Astrocyte (in vitro differentiated cells and primary cell): ENCODE data around the gene PCGF2. TPM values are rescaled to one million over a fixed set of nuclear protein-coding genes. Genes with fewer than 3 reads are reported as not detected.
A peak's percentile ranks its signal among the peaks of the same experiment; 100 is the strongest.

Source experiments
- DNase-seq: peaks from one replicate; pipeline ENCODE4 v3.0.0-alpha.2; 2010; ENCODE audit warnings: low read depth
- FAIRE-seq: peaks from 2 replicates; lab custom pipeline; 2011; peaks lifted over from hg19 to GRCh38; lab: Jason Lieb, UNC
- H2AFZ ChIP-seq: 2 replicates; pipeline ENCODE4 v1.6.0; 2012; ENCODE audit warnings: low read depth, low read length, inconsistent platforms
- H3K27ac ChIP-seq: 2 replicates; pipeline ENCODE4 v1.5.1; 2011; ENCODE audit warnings: low read depth, low read length, inconsistent platforms
- H3K27me3 ChIP-seq: 2 replicates; pipeline ENCODE4 v1.6.0; 2011; ENCODE audit warnings: low read length, inconsistent platforms; ENCODE audit not compliant: insufficient read depth
- H3K36me3 ChIP-seq: 2 replicates; pipeline ENCODE4 v1.5.1; 2011; ENCODE audit warnings: low read length, inconsistent platforms; ENCODE audit not compliant: insufficient read depth
- H3K4me1 ChIP-seq: 2 replicates; pipeline ENCODE4 v1.5.1; 2011; ENCODE audit warnings: low read length, inconsistent platforms; ENCODE audit not compliant: insufficient read depth
- H3K4me2 ChIP-seq: 2 replicates; pipeline ENCODE4 v1.6.0; 2012; ENCODE audit warnings: low read length, inconsistent platforms
- H3K4me3 ChIP-seq: 2 replicates; pipeline ENCODE4 v1.5.1; 2011; ENCODE audit warnings: low read depth, mild to moderate bottlenecking, low read length, inconsistent platforms; ENCODE audit not compliant: insufficient read depth
- H3K79me2 ChIP-seq: 2 replicates; pipeline ENCODE4 v1.6.0; 2012; ENCODE audit warnings: mild to moderate bottlenecking, low read length, inconsistent platforms; ENCODE audit not compliant: insufficient read depth
- H3K9ac ChIP-seq: 2 replicates; pipeline ENCODE4 v1.6.0; 2012; ENCODE audit warnings: mild to moderate bottlenecking, low read length, inconsistent platforms
- H3K9me3 ChIP-seq: 2 replicates; pipeline ENCODE4 v1.5.1; 2012; ENCODE audit warnings: low read depth, mild to moderate bottlenecking, low read length, inconsistent platforms; ENCODE audit not compliant: insufficient read depth
- H4K20me1 ChIP-seq: 2 replicates; pipeline ENCODE4 v1.6.0; 2012; ENCODE audit warnings: low read length, inconsistent platforms; ENCODE audit not compliant: insufficient read depth
- H3K27ac Mint-ChIP-seq: one replicate; pipeline ENCODE4 v1.8.0; 2021; ENCODE audit warnings: mild to moderate bottlenecking, mixed read lengths; ENCODE audit not compliant: unreplicated experiment
- H3K27me3 Mint-ChIP-seq: one replicate; pipeline ENCODE4 v1.8.0; 2021; ENCODE audit warnings: low read depth, mixed read lengths; ENCODE audit not compliant: unreplicated experiment
- H3K36me3 Mint-ChIP-seq: one replicate; pipeline ENCODE4 v1.8.0; 2021; ENCODE audit warnings: low read depth, mixed read lengths; ENCODE audit not compliant: unreplicated experiment
- H3K4me1 Mint-ChIP-seq: one replicate; pipeline ENCODE4 v1.8.0; 2021; ENCODE audit warnings: low read depth, mixed read lengths; ENCODE audit not compliant: unreplicated experiment
- H3K4me3 Mint-ChIP-seq: one replicate; pipeline ENCODE4 v1.8.0; 2021; ENCODE audit warnings: mild to moderate bottlenecking, moderate library complexity, mixed read lengths; ENCODE audit not compliant: unreplicated experiment
- H3K9me3 Mint-ChIP-seq: one replicate; pipeline ENCODE4 v1.8.0; 2021; ENCODE audit warnings: mild to moderate bottlenecking, mixed read lengths; ENCODE audit not compliant: unreplicated experiment
- EZH2 ChIP-seq: IDR thresholded peaks from 2 replicates; pipeline ENCODE4 v1.6.1; 2012; ENCODE audit warnings: mild to moderate bottlenecking, low read length, inconsistent platforms; ENCODE audit not compliant: insufficient read depth
- total RNA-seq: library from RNA; stranded (reverse); gene quantifications from 2 replicates; pipeline ENCODE4 v1.2.1, GENCODE V29; 2021
- TF ChIP-seq, protein P1 (sequence below): IDR thresholded peaks from 2 replicates; pipeline ENCODE4 v1.5.1; 2011; ENCODE audit warnings: low read depth, mild to moderate bottlenecking, inconsistent platforms, low read length, moderate library complexity; ENCODE audit not compliant: insufficient read depth

Gene PCGF2
- total RNA-seq, 1 donor from 2014 or later = 73.7 TPM

- H2AFZ ChIP-seq = no peak overlapping the region
- Mint-ChIP-seq H3K4me1 (peaks cover 19% of the 10 kb centered on the region), H3K36me3 (peaks cover 9% of the 10 kb centered on the region), H3K4me3 (no peak overlapping the region), H3K9me3 (no peaks in the 10 kb centered on the region), H3K27ac (no peak overlapping the region), H3K27me3 (no peaks in the 10 kb centered on the region)
- H3K27ac ChIP-seq = no peak overlapping the region
- DNase-seq (no peak), FAIRE-seq (no peak)
- peaks cover 63% of the 10 kb centered on the region for H3K79me2 ChIP-seq
- TF ChIP-seq, protein P1, sequence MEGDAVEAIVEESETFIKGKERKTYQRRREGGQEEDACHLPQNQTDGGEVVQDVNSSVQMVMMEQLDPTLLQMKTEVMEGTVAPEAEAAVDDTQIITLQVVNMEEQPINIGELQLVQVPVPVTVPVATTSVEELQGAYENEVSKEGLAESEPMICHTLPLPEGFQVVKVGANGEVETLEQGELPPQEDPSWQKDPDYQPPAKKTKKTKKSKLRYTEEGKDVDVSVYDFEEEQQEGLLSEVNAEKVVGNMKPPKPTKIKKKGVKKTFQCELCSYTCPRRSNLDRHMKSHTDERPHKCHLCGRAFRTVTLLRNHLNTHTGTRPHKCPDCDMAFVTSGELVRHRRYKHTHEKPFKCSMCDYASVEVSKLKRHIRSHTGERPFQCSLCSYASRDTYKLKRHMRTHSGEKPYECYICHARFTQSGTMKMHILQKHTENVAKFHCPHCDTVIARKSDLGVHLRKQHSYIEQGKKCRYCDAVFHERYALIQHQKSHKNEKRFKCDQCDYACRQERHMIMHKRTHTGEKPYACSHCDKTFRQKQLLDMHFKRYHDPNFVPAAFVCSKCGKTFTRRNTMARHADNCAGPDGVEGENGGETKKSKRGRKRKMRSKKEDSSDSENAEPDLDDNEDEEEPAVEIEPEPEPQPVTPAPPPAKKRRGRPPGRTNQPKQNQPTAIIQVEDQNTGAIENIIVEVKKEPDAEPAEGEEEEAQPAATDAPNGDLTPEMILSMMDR = no peak
- H3K4me1 ChIP-seq = peaks cover 14% of the 10 kb centered on the region
- H3K27me3 ChIP-seq = no peaks in the 10 kb centered on the region
- H4K20me1 ChIP-seq = peaks cover 84% of the 10 kb centered on the region
- H3K36me3 ChIP-seq = peaks cover 11% of the 10 kb centered on the region
- no peak overlapping the region for H3K4me3 ChIP-seq
- H3K9ac ChIP-seq = no peak overlapping the region
- H3K9me3 ChIP-seq = no peaks in the 10 kb centered on the region
- no peak overlapping the region for H3K4me2 ChIP-seq
Measured at GRCh38 chr17:38740044-38740443, 8.1 kb downstream of the PCGF2 start.

DNA sequence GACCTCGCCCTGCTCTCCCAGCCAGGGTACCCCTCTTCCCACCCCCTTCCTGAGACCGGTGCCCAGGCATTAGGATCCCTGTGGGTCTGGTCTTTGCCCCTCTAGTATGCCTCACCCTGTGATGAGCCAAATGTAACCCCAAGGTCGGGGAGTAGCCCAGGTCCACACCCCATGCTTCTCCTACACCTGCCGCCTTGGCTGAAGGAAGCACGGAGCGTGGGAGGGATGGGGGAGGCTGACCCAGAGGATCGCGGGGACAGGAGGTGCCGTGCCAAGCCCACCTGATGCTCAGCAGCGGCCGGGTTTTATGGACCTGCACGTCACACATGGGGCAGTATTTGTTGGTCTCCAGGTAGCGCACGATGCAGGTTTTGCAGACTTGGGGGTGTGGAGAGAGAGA is 8.8 kb downstream of the PCGF2 start:
- Mint-ChIP-seq H3K36me3 (peaks cover 8% of the 10 kb centered on the region), H3K4me1 (peaks cover 13% of the 10 kb centered on the region), H3K9me3 (no peaks in the 10 kb centered on the region), H3K27me3 (no peaks in the 10 kb centered on the region), H3K27ac (no peak overlapping the region), H3K4me3 (no peak overlapping the region)
- Histone ChIP-seq H2AFZ (no peak overlapping the region), H3K9ac (no peak overlapping the region), H3K4me3 (no peak overlapping the region), H3K4me1 (peaks cover 14% of the 10 kb centered on the region), H3K79me2 (peaks cover 55% of the 10 kb centered on the region), H4K20me1 (peaks cover 84% of the 10 kb centered on the region), H3K4me2 (no peak overlapping the region), H3K36me3 (peaks cover 17% of the 10 kb centered on the region), H3K27ac (no peak overlapping the region), H3K9me3 (no peaks in the 10 kb centered on the region), H3K27me3 (no peaks in the 10 kb centered on the region)
- DNase-seq = no peak
- TF ChIP-seq, protein P1 = no peak
- TF ChIP-seq EZH2 = no peak
- no peak for FAIRE-seq

DNA sequence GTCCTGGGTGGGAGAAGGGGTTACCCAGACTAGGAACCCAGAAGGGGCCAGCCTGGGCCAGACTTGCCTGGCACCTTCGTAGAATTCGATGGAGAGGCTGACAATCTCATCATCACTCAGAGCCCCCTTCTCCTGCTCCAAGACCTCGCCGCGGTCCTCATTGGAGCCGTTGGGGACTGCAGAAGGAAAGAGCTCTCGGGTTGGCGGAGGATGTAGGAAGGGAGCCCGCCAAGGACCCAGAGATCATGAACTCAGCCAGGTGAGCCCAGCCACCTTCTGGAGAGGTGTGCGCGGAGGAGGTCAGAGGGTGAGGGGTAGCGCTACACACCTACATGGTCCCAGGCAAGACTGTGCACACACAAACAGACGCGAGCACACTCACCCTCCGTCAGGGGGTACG is 9.4 kb downstream of the PCGF2 start:
- DNase-seq = no peak
- Histone ChIP-seq H3K27ac (no peak overlapping the region), H3K4me2 (no peak overlapping the region), H3K9me3 (no peaks in the 10 kb centered on the region), H4K20me1 (peaks cover 84% of the 10 kb centered on the region), H2AFZ (no peak overlapping the region), H3K4me1 (peaks cover 14% of the 10 kb centered on the region), H3K4me3 (no peak overlapping the region), H3K79me2 (peaks cover 49% of the 10 kb centered on the region), H3K9ac (no peak overlapping the region), H3K36me3 (peaks cover 17% of the 10 kb centered on the region), H3K27me3 (no peaks in the 10 kb centered on the region)
- Mint-ChIP-seq H3K4me3 (no peak overlapping the region), H3K27me3 (no peaks in the 10 kb centered on the region), H3K9me3 (no peaks in the 10 kb centered on the region), H3K4me1 (peaks cover 12% of the 10 kb centered on the region), H3K36me3 (peaks cover 11% of the 10 kb centered on the region), H3K27ac (peak overlapping the region; percentile 26)
- FAIRE-seq = no peak
- TF ChIP-seq, protein P1 = no peak
- TF ChIP-seq EZH2 = no peak
